ENCODE results near the gene CDK19.
"Not testable (repeated sequence)": the region's sequence is repeated elsewhere in the genome, so short reads cannot be mapped to it uniquely, and the experiment has no call there.

CDK19 gene

DNA sequence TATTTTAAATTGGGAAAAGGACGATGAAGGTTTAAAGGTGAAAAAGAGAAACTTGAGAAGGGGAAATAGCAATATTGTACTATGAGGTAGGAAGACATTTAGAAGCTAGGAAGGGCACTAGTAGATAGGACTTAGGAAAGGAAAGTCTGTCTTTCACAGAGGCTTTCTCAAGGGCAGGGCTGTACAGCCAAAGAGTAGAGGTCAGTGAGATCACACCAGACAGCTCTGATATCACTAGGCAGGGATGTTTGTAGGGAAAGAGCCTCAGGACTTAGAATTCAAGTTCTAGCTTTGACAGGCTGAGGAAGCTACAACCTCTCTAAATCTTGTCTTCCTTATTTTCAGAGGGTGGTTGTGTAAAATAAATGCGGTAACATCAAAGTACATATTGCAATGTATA lies 178.5 kb downstream of the CDK19 start:
- no peak for DNase-seq (ENCODE audit: low read depth, low spot score)

DNA sequence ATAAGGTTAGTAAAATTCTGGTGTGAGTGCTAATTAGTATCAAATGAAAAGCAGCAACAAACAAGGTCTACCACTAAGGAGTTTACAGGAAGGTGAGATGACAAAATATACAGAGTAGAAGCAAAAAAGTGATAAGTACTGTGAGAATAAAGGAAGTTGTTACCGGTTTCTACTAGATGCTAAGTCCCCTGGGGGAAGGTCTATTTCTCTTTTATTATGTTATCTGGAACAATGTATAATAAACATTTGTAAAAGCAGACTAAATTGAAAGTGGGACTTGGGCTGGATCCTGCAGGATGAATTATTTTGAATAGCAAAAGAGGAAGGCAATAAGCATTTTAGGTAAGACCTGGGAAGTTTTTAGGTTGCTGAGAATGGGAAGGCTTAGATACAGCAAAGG lies 180.2 kb downstream of the CDK19 start:
- H3K27ac ChIP-seq = no peak overlapping the region

More for the DNA sequence above, 178.5 kb downstream of the CDK19 start:
- H3K27ac ChIP-seq = no peak overlapping the region

DNA sequence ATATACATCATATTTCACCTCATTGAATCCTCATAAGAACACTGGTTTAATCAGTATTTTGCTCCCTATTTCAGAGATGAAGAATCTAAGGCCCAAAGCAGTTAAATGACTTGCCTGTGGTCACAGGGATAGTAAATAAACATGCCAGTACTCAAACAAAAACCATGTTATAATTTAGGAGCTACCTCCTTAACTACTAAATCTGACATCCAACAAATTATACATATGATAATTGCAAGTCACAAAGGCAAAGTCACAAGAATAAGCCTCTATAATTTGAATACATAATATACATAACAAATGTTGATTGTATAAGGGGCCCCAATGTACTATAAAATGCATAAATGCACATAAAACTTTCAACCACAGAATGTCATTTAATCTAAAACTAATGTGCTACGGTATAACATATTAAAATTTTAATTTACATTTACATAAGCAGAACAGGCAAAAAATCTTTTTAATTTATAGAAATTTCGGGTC lies 181.5 kb downstream of the CDK19 start:
- no peak overlapping the region for H3K27ac ChIP-seq
- DNase-seq (ENCODE audit: low read depth, low spot score) = no peak

More for the DNA sequence above, 180.2 kb downstream of the CDK19 start:
- DNase-seq (ENCODE audit: low read depth, low spot score) = no peak

DNA sequence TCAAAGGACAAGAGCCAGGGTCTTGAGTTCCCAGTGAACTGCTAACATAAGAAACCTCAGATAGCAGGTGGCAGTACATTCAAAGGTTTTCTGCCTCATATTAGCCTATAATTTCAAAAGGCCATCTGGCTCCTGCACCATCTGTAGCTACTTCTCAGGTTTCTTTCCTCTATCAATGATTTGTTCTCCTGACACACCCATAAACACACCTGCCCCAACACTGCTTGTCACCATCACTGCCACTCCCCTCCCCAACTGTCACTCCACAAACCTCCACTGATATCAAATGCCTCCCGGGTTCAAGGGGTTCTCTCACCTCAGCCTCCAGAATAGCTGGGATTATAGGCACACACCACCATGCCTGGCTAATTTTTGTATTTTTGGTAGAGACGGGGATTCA lies 186.1 kb downstream of the CDK19 start:
- no peak overlapping the region for H3K27ac ChIP-seq
- no peak for DNase-seq (ENCODE audit: low read depth, low spot score)

DNA sequence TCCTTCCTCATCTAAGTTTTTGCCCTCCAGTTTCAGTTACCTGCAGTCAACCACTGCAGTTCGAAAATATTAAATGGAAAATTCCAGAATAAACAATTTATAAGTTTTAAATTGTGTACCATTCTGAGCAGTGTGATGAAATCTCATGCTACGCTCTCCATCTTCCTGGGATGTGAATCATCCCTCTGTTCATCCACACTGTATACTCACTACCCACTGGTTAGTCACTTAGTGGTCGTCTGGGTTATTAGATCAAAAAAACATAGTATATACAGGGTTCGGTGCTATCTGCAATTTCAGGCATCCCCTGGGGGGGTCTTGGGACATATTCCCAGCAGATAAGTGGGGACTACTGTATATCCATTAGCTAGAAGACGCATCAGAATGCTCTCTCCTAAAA lies 186.9 kb downstream of the CDK19 start:
- peak; percentile 10 for DNase-seq (ENCODE audit: low read depth, low spot score)
- no peak overlapping the region for H3K27ac ChIP-seq

DNA sequence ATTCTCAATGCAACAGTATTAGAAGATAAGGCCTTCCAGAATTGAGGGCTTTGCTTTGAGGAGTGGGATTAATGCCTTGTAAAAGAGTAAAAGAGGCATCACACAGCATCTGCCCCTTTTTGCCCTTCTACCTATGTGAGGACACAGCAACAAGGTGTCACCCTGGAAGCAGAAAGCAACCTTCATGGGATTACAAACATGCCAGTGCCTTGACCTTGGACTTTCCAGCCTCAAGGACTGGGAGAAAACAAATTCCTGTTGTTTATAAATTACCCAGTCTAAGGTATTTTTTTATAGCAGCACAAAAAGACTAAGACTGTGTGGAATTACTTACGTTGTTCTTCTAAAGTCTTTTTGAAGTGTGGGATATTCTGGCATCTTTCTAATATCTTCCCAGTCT lies 188.8 kb downstream of the CDK19 start:
- no peak for DNase-seq (ENCODE audit: low read depth, low spot score)
- no peak overlapping the region for H3K27ac ChIP-seq

DNA sequence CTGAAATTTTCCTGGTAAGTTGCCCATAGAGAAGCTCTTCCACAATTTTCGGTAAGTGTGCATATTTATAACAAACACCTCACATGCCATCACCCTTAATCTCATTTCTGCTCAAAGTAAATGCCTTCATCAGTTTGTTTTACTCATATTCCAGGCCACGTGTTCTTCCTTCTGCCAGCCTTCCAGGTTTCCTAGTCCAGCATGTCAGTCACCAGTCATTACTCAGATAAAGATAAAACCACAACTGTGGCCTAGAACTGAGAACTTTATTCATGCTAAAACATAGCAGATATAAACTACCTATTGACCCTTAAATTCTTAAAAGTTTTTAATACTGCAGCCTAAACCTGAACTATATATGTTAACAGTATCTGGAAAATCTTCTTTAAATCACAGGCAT lies 189.4 kb downstream of the CDK19 start:
- DNase-seq (ENCODE audit: low read depth, low spot score) = peak; percentile 33
- no peak overlapping the region for H3K27ac ChIP-seq

DNA sequence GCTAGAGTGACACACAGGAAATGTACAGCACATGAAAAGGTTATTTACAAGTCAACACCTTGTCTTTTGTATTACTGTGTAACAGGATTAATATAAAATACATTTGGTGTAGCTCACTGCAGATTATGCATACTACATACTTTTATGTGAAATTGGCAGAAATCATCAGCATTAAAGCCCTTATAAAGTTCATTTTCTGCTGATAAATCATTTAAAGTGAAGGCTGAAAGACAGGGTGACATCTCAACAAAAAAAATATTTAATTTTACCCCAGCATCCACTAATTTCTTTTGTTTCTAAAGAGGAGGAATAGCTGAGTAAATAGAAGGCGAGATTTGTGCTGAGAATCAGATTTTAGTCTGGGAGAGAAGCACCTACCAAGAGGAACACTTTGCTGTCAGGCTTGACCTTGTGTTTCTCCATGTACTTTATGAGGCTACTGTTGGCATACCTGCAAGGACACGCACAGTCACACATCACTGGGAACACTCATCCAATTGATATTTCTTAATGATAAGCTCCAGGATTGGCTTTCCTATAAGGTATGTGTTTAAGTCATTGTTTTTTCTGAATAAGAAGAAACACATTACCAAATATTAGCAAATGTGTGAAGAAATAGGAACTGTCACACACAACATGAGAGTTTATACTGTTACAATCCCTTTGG lies 192.2 kb downstream of the CDK19 start:
- peak; percentile 53 for DNase-seq (ENCODE audit: low read depth, low spot score)
- no peak overlapping the region for H3K27ac ChIP-seq

DNA sequence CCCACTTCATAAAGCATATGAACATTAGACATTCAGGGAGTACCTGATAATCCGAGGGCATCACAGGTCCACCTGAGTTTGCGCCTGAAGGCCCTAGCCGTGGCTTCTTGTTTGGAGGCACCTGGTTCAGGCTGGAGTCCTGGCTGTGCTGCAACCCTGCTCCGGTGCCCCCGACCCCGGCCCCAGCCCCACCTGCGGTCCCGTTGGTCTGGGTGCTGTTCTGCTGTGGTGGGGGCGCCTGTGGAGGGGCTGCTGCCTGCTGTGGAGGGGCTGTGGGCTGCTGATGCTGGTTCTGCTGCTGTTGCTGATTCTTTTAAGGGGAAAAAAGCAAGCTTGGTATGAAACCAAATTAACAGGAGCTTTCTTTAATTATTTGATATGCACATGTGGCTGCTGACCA lies 194.2 kb downstream of the CDK19 start:
- H3K27ac ChIP-seq = no peak overlapping the region
- DNase-seq (ENCODE audit: low read depth, low spot score) = no peak

DNA sequence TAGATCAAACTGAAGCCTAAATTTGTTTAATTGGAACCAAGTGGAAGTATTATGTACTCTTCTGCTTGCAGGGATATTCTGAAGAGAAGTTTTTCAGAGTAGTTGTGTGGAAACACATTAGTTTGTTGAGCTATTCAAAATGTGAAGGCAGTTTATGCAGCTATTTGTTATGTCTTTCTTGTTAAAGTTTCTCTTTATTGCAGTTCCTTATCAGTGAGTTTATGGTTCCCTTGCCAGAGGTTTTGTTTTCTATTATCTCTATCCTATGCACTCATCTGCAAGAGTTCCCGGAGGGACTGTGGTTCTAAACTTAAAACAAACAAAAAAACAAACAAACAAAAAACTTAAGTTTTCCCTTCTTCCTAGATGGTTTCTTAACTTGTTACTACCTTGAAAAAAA lies 195.2 kb downstream of the CDK19 start:
- no peak overlapping the region for H3K27ac ChIP-seq
- DNase-seq (ENCODE audit: low read depth, low spot score) = no peak

DNA sequence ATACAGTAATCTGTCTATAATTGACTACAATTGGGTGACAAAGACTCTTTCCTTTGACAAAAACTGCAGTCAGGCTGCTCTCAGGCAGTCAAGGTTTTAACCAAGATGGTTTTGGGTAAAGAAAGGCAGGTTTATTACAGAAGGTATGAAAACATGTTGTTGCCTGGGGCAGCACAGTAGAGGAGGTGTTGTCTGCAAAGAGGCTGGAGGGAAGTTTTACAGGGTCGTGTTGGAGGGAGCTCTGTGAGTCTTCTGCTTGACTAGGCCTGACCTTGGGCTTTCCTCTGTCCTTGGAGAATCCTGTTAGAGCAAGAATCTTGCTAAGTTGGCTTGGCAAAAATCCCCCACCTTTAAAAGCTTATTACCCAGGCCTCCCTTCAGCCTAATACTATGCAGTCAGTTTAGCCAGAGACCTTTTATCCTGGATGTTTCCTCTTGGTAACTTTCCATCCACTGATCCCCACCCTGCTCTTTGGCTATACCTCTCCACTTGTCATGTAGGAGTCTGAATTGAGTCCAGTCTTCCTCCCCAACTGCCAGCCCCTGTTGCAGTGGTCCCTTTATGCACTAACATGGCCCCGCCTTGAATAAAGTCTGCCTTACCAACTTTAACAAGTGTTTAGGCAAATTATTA lies 195.9 kb downstream of the CDK19 start:
- no peak overlapping the region for H3K27ac ChIP-seq
- DNase-seq (ENCODE audit: low read depth, low spot score) = no peak

DNA sequence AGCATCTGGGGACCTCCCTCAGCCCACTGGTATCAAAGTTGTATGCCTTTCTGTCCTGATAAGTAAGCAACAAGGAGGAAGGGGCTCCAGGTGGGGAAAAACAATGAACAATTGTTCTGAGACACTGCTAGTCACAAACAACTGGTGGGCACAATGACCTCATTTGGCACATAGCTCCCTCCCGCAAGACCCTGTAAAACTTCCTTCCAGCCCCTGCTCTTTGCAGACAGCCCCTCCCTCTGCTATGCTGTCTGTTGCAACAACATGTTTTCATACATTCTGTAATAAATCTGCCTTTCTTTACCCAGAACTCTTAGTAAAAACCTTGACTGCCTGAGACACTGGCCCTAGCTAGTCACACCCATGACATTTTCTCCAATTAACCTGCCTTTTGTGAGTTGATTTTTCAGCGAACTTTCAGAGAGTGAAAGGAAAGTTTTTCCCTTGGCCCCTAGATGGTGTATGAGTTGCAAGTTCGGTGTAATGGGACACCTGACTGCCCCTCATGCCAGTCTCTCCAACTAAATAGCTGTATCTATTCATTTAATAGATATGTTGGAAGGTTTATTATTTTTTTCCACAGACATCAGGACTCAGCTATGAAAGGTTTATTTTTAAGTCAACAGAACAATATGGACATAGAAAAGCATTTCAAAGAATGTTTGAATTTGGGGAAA lies 196.5 kb downstream of the CDK19 start:
- DNase-seq (ENCODE audit: low read depth, low spot score) = no peak
- H3K27ac ChIP-seq = no peak overlapping the region

DNA sequence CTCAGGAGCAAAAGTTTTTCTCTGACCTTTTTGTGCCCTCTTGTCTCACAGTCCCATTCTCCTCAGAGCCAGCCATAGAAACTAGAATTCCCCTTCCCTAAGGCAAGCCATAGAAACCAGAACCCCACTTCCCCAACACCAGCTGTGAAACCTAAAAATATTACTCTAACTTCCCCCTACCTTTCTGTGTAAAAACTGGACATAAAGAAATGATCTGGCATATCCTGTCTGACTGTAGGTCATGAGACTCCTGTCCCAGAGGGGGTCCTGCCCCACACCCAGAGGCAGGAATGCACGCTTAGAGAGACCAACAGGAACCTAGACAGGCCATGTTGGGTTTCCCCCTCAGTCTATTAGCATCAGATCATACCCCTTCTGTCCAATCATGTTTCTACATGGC lies 198.2 kb downstream of the CDK19 start:
- H3K27ac ChIP-seq = no peak overlapping the region
- DNase-seq (ENCODE audit: low read depth, low spot score) = no peak

DNA sequence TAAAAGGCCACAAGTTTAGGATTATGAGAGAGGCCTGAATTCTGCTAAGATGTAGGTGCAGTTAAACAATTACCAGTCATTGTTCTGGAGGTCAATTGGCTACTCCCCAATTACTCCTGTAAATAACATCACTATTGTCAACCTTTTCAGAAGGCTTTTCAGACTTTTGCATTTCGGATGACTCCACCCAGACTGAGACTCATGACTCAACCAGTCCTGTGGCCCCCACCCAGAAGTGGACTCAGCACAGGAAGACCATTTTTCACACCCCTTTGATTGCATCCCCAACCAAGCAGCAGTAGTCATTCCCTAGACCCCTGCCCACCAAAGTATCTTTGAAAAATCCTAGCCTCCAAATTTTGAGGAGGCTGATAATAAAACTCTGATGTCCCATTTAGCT lies 199.5 kb downstream of the CDK19 start:
- DNase-seq (ENCODE audit: low read depth, low spot score) = no peak
- H3K27ac ChIP-seq = no peak overlapping the region

DNA sequence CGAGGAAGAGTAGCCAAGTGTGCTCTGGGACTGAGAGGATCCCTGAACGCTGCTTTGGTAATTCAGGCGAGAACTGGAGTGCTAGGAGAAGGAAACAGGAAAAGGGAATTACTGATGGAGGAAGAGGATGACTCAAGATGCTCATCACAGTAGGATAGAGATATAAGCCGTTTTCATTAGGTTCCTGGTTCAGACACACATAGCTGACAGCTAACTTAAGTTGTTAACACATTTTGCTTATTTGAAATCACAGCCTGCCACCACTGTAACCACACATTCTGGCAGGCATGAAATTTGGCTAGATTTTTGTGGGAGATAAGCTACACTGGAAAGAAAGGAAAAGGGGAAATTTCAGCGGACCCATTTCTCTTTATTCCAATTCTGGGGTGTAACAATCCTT lies 200.7 kb downstream of the CDK19 start:
- H3K27ac ChIP-seq = no peak overlapping the region

DNA sequence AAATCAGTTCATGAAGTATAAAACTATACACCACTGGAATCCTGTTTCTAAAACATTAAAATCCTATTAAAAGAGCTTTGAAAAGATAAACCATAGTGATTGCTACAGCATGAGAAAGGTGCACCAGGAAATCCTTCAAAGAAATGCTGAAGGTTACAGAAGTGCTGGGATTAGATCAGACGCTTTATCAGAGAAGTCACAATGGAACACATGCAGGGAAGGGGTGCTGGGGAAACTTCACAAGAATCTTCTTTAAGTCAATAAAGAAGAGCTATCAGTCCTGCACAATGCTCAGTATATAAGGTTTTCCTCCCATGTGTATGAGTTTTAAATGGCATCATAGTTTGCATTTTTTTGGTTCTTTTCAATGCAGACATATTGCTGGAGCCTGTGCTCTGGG lies 201.2 kb downstream of the CDK19 start:
- no peak for DNase-seq (ENCODE audit: low read depth, low spot score)
- H3K27ac ChIP-seq = no peak overlapping the region

More for the DNA sequence above, 200.7 kb downstream of the CDK19 start:
- DNase-seq (ENCODE audit: low read depth, low spot score) = no peak

DNA sequence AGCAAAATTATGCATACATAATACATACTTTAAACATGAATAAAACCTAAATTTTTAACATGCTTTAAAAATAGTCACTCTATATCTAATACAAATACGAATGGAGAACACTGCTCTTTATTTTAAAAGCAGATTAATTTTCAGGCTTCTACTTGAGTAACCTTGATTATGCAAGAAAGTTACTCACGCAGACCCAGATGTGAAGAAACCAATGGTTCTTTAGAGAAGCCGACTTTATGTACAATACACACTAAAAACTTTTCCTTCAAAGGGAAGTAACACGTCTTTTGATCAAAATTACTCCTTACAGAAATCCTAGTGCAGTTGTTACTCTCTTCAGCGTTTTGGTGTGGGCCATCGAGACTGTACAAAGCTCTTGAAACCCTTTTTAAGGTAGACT lies 201.9 kb downstream of the CDK19 start:
- no peak for DNase-seq (ENCODE audit: low read depth, low spot score)
- no peak overlapping the region for H3K27ac ChIP-seq

DNA sequence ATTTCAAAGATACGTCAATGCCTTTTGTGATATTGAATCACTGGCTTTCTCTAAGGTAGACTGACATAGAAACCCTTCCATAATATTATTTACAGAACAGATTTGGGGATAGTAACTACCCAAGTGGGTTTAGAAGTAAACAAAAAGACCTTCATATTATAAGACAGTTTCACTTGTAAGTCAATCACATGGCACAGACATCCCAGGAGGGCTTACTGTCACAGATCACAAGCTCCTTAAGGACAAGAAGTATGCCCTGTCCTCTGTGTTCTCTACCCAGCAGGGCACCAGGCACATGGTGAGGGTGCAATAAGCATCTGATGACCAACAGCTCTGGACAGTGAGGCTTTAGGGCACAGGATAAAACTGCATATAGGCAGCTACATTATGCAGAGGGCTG lies 203.0 kb downstream of the CDK19 start:
- DNase-seq (ENCODE audit: low read depth, low spot score) = no peak
- H3K27ac ChIP-seq = no peak overlapping the region

DNA sequence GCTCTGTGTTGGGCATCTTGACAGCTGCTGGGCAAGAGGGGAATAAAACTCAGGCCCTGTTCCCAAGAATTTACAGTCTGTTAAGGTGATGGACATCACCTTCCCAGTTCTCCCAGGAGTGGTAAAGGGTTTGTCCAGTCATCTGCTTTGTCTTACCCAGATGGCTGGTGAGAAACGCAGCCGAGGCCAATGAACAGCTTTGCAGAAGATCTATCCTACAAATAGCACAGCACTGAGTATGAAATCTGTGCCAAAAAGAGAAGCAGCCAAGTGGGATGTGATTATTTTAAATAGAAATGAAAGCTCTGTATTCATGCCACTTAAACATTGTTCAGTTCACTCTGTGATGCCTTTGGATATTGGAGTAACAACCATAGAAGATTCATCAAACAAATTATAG lies 206.2 kb downstream of the CDK19 start:
- no peak for DNase-seq (ENCODE audit: low read depth, low spot score)
- H3K27ac ChIP-seq = no peak overlapping the region

DNA sequence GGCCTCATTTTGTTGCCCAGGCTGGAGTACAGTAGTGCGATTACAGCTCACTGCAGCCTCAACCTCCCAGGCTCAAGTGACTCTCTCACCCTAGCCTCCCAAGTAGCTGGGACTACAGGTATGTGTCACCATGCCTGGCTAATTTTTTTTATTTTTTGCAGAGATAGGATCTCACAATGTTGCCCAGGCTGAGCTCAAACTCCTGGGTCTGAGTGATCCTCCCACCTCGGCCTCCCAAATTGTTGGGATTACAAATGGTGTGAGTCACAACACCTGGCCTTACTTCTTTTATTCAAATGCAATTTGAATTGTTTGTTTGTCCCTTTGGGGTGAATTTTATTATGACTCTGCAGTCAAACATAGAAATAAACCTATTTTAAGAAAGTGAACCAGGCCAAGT lies 207.1 kb downstream of the CDK19 start:
- no peak overlapping the region for H3K27ac ChIP-seq
- DNase-seq (ENCODE audit: low read depth, low spot score) = no peak

DNA sequence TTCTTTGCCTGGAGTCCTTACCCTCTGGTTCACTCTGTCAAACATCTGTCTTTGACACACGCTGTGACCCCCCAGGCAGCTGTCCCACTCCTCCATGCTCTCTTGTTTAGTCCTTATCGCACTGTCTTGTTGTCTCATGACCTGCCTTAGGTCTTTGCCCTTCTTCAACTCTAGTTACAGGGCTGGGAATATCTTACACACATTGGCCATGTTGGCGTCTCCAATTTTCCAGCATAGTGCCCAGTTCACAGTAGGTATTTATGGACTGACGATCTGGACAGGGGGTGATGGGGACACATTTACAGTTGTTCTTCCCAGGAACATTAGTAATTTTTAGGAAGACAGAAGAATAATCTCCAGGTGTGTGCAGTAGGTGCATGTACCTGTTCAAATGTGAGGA lies 209.1 kb downstream of the CDK19 start:
- no peak for DNase-seq (ENCODE audit: low read depth, low spot score)
- H3K27ac ChIP-seq = no peak overlapping the region

DNA sequence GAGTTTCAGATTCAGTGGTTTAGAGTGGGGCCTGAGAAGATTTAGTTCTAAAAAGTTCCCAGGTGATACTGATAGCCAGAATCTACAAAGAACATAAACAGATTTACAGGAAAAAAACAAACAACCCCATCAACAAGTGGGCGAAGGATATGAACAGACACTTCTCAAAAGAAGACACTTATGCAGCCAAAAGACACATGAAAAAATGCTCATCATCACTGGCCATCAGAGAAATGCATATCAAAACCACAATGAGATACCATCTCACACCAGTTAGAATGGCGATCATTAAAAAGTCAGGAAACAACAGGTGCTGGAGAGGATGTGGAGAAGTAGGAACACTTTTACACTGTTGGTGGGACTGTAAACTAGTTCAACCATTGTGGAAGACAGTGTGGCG lies 214.6 kb downstream of the CDK19 start:
- not testable (repeated sequence) for DNase-seq (ENCODE audit: low read depth, low spot score); H3K27ac ChIP-seq
